ENCODE data around the gene EIPR1.

The EIPR1 gene

DNA sequence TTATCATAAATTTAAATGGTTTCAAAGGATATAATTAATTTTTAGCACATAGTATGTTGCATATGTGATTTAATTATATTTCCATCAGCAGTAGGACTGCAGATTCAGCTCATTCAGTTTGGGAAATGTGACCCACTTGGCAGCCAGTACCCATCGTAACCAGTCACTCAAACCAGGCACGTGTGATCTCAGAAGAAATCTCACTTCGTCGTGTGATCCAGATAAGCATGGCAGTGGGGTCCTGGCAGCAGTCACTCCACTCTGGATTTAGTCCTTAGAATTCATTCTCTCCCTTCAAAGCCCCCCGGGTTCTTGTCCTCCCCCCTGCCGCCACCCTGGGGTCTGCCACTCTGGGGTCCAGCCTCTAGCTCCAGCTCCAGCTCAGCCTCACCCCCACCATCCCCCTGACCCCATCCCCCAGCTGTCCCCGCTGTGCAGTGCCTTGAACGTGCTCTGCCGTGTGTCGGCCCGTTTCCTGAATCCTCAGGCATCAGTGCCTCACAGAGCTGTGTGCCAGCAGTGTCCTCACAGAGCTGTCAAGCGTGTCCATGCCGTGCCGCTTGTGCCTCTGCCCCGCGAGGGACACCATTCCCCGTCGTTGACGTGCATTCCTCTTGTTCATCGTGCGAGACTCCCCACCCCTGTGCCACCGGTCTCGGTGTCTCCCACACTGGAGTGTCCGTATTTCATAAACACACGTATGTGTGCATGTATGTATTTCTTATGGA lies 36.7 kb upstream of the EIPR1 start:
- TF ChIP-seq, protein P1, sequence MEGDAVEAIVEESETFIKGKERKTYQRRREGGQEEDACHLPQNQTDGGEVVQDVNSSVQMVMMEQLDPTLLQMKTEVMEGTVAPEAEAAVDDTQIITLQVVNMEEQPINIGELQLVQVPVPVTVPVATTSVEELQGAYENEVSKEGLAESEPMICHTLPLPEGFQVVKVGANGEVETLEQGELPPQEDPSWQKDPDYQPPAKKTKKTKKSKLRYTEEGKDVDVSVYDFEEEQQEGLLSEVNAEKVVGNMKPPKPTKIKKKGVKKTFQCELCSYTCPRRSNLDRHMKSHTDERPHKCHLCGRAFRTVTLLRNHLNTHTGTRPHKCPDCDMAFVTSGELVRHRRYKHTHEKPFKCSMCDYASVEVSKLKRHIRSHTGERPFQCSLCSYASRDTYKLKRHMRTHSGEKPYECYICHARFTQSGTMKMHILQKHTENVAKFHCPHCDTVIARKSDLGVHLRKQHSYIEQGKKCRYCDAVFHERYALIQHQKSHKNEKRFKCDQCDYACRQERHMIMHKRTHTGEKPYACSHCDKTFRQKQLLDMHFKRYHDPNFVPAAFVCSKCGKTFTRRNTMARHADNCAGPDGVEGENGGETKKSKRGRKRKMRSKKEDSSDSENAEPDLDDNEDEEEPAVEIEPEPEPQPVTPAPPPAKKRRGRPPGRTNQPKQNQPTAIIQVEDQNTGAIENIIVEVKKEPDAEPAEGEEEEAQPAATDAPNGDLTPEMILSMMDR (IDR thresholded peaks at IDR 0.05) = no peak
- H3K27me3 ChIP-seq = no peaks in the 10 kb centered on the region
- no peaks in the 10 kb centered on the region for H3K9me3 ChIP-seq
- H3K36me3 ChIP-seq = peaks cover 34% of the 10 kb centered on the region
- H3K4me3 ChIP-seq (ENCODE audit: low read depth in 1 of 2, low read length in 1 of 2) = no peak overlapping the region
- H3K27ac ChIP-seq = no peak overlapping the region
- H3K4me1 ChIP-seq (ENCODE audit: control insufficient read depth in 1 of 2, insufficient read depth in 1 of 2, low read depth in 1 of 2, low read length in 1 of 2) = no peaks in the 10 kb centered on the region

DNA sequence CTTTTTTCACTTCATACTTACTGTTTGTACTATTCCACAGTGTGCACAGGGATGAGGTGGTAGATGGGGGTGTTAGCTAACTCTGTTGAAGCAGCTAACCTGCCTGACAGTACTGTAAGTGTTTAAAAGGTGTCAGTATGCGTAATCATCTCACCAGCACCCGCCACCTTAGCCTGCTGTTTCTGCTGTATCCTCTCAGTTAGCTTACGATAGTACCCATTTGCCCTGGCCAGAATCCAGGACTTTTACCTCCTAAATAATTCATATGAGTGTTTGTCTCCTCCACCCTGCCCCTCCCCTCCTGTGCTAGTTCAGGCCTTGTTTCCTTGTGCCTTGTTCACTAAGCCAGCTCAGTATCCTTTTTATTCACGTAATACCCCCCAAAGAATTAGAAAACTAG lies 36.1 kb upstream of the EIPR1 start:
- Histone ChIP-seq H3K36me3 (peaks cover 30% of the 10 kb centered on the region), H3K27me3 (no peaks in the 10 kb centered on the region)

DNA sequence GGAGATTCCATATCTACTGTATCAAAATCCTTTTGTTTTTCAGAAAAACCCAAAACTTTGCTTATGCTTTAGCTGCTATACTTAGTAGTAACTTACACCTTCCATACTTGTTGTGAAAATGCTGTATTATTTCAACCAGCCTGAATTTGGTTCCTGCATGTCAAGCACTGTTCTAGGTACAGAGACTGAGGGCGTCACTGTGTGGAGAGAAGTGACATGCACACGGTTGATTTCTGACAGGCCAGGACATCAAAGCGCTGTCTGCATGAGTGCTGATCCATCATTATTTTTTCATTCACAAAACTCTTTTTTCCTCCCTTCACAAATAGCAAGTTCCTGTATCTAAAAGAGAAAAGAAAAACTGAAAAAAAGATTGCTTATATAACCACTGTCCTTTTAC lies 33.5 kb upstream of the EIPR1 start:
- Histone ChIP-seq H3K27ac (no peak overlapping the region), H3K36me3 (peaks cover 20% of the 10 kb centered on the region), H3K27me3 (no peaks in the 10 kb centered on the region), H3K4me3 (ENCODE audit: low read depth in 1 of 2, low read length in 1 of 2) (no peak overlapping the region), H3K9me3 (no peaks in the 10 kb centered on the region), H3K4me1 (ENCODE audit: control insufficient read depth in 1 of 2, insufficient read depth in 1 of 2, low read depth in 1 of 2, low read length in 1 of 2) (no peaks in the 10 kb centered on the region)
- TF ChIP-seq, protein P1 (IDR thresholded peaks at IDR 0.05) = no peak

More for the DNA sequence above, 36.1 kb upstream of the EIPR1 start:
- Histone ChIP-seq H3K27ac (no peak overlapping the region), H3K4me3 (ENCODE audit: low read depth in 1 of 2, low read length in 1 of 2) (no peak overlapping the region), H3K4me1 (ENCODE audit: control insufficient read depth in 1 of 2, insufficient read depth in 1 of 2, low read depth in 1 of 2, low read length in 1 of 2) (no peaks in the 10 kb centered on the region), H3K9me3 (no peaks in the 10 kb centered on the region)
- TF ChIP-seq, protein P1 (IDR thresholded peaks at IDR 0.05) = no peak

DNA sequence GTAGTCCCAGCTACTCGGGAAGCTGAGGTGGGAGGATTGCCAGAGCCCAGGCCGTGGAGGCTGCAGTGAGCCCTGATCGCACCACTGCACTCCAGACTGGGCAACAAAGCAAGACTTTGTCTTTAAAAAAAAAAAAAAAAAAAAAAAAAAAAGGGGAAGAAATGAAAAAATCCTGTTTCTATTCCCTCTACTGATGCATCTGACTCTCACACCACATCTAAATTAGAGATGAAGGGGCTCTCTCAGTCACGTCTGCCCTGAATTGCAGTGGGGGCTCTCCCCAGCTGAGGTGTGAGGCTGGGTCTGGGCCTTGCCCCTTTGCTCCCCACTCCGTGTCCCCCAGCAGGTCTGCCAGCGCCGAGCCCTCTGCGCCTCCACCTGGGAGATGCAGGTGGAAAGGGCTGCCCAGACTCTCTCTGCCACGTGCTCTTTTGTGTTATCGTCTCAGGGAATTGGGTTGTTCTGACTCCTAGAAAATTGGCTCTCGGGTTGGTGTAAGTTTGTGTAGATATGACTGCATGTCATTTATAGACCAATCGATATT lies 32.1 kb upstream of the EIPR1 start:
- Histone ChIP-seq H3K27me3 (no peaks in the 10 kb centered on the region), H3K27ac (no peak overlapping the region), H3K4me1 (ENCODE audit: control insufficient read depth in 1 of 2, insufficient read depth in 1 of 2, low read depth in 1 of 2, low read length in 1 of 2) (no peaks in the 10 kb centered on the region), H3K36me3 (peaks cover 19% of the 10 kb centered on the region), H3K4me3 (ENCODE audit: low read depth in 1 of 2, low read length in 1 of 2) (no peak overlapping the region), H3K9me3 (no peaks in the 10 kb centered on the region)
- TF ChIP-seq, protein P1 (IDR thresholded peaks at IDR 0.05) = no peak

DNA sequence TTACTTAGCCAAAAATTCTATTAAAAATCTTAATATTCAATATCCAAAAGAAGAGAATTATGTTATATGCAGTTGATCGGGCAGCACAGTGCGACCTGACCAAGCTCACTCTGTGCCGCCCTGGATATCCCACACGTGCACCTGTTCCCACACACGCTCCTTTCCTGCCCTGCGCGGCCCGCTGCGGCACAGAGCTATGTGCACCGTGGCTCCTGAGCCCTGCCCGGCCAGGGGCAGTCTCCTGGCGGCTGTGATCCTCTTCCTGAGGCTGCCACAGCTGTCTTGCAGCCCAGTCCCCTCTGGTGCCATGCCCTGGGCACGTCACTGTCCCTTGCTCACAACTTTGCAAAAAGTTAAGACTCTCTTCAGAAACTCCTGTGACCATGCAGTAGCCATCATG lies 31.2 kb upstream of the EIPR1 start:
- Histone ChIP-seq H3K9me3 (no peaks in the 10 kb centered on the region), H3K27me3 (no peaks in the 10 kb centered on the region), H3K4me1 (ENCODE audit: control insufficient read depth in 1 of 2, insufficient read depth in 1 of 2, low read depth in 1 of 2, low read length in 1 of 2) (no peaks in the 10 kb centered on the region), H3K36me3 (peaks cover 12% of the 10 kb centered on the region), H3K4me3 (ENCODE audit: low read depth in 1 of 2, low read length in 1 of 2) (no peak overlapping the region), H3K27ac (no peak overlapping the region)
- TF ChIP-seq, protein P1 (IDR thresholded peaks at IDR 0.05) = no peak
